ENCODE data around the gene MOB2. TPM values are rescaled to one million over a fixed set of nuclear protein-coding genes. Genes with fewer than 3 reads are reported as not detected.

MOB2 gene
- polyA plus RNA-seq, 3 donors, result 22.1 to 44.1 (median 22.5) TPM

- Histone ChIP-seq H3K27ac (ENCODE audit: low read depth in 1 of 2, low read length in 2 of 2) (no peak overlapping the region), H3K4me2 (replicated peaks; ENCODE audit: extremely low read depth, low read length, poor library complexity, severe bottlenecking) (no peak overlapping the region), H3K27me3 (ENCODE audit: control insufficient read depth in 2 of 2, insufficient read depth in 2 of 2, low read length in 2 of 2) (no peaks in the 10 kb centered on the region), H3K4me1 (ENCODE audit: control insufficient read depth in 1 of 2, insufficient read depth in 2 of 2, low read length in 2 of 2) (peaks cover 0 to 5% of the 10 kb centered on the region in 2 donors), H3K36me3 (replicated peaks in 1 of 2; ENCODE audit: control insufficient read depth in 1 of 2, insufficient read depth in 2 of 2, low read length in 2 of 2) (peaks cover 6 to 25% of the 10 kb centered on the region in 2 donors), H3K79me2 (ENCODE audit: insufficient read depth, low read length) (peaks cover 83% of the 10 kb centered on the region), H3K4me3 (replicated peaks in 1 of 3; ENCODE audit: low read depth in 2 of 3, low read length in 3 of 3) (no peak overlapping the region), H3K9me3 (replicated peaks in 1 of 2; ENCODE audit: control insufficient read depth in 1 of 2, insufficient read depth in 1 of 2, low read length in 2 of 2) (no peaks in the 10 kb centered on the region), H4K20me1 (ENCODE audit: insufficient read depth, low read length) (peaks cover 100% of the 10 kb centered on the region), H2AFZ (ENCODE audit: insufficient read depth, low read depth, low read length, poor library complexity, severe bottlenecking) (no peak overlapping the region), H3K9ac (ENCODE audit: insufficient read depth, low read length, poor library complexity, severe bottlenecking) (no peak overlapping the region)
- Mint-ChIP-seq H3K36me3 (peaks cover 20 to 41% of the 10 kb centered on the region in 2 donors), H3K4me3 (no peak overlapping the region), H3K27ac (peak overlapping the region in 1 of 7 donors; percentile 31), H3K9me3 (peaks cover 0 to 9% (median 3%) of the 10 kb centered on the region in 7 donors), H3K27me3 (ENCODE audit: low read depth in 3 of 3) (peaks cover 0 to 4% (median 2%) of the 10 kb centered on the region in 3 donors), H3K4me1 (peaks cover 10% of the 10 kb centered on the region)
- intact Hi-C loops (cut with micrococcal nuclease), result no loop called here
- WGBS (ENCODE audit: insufficient coverage), result 97% methylated on average over 26 of the region's 28 CpGs
- TF ChIP-seq CTCF (IDR thresholded peaks at IDR 0.05), result no peak
- no peak for DNase-seq
These were observed 14.2 kb upstream of the MOB2 start for GRCh38 chr11:1500466-1501420.

- H4K20me1 ChIP-seq (ENCODE audit: insufficient read depth, low read length), result peaks cover 100% of the 10 kb centered on the region
- TF ChIP-seq CTCF (IDR thresholded peaks at IDR 0.05), result no peak
- no peak overlapping the region for H3K4me2 ChIP-seq (replicated peaks; ENCODE audit: extremely low read depth, low read length, poor library complexity, severe bottlenecking)
- H3K4me3 ChIP-seq (replicated peaks in 1 of 3; ENCODE audit: low read depth in 2 of 3, low read length in 3 of 3), result no peak overlapping the region
- no peak overlapping the region for H3K27ac ChIP-seq (ENCODE audit: low read depth in 1 of 2, low read length in 2 of 2)
- WGBS (ENCODE audit: insufficient coverage), result 93% methylated on average over 12 of the region's 14 CpGs
- no peaks in the 10 kb centered on the region for H3K9me3 ChIP-seq (replicated peaks in 1 of 2; ENCODE audit: control insufficient read depth in 1 of 2, insufficient read depth in 1 of 2, low read length in 2 of 2)
- peaks cover 0 to 9% (median 3%) of the 10 kb centered on the region in 7 donors for H3K9me3 Mint-ChIP-seq
- H3K4me1 Mint-ChIP-seq, result peaks cover 10% of the 10 kb centered on the region
- H3K36me3 ChIP-seq (replicated peaks in 1 of 2; ENCODE audit: control insufficient read depth in 1 of 2, insufficient read depth in 2 of 2, low read length in 2 of 2), result peaks cover 6 to 25% of the 10 kb centered on the region in 2 donors
- H3K27ac Mint-ChIP-seq, result peak overlapping the region in 1 of 7 donors; percentile 4
- peaks cover 20 to 41% of the 10 kb centered on the region in 2 donors for H3K36me3 Mint-ChIP-seq
- DNase-seq, result no peak
- H3K4me3 Mint-ChIP-seq, result no peak overlapping the region
- H3K4me1 ChIP-seq (ENCODE audit: control insufficient read depth in 1 of 2, insufficient read depth in 2 of 2, low read length in 2 of 2), result peaks cover 0 to 5% of the 10 kb centered on the region in 2 donors
- peaks cover 84% of the 10 kb centered on the region for H3K79me2 ChIP-seq (ENCODE audit: insufficient read depth, low read length)
- H3K9ac ChIP-seq (ENCODE audit: insufficient read depth, low read length, poor library complexity, severe bottlenecking), result no peak overlapping the region
- H3K27me3 Mint-ChIP-seq (ENCODE audit: low read depth in 3 of 3), result peaks cover 0 to 4% (median under 1%) of the 10 kb centered on the region in 3 donors
- intact Hi-C loops (cut with micrococcal nuclease), result no loop called here
- no peak overlapping the region for H2AFZ ChIP-seq (ENCODE audit: insufficient read depth, low read depth, low read length, poor library complexity, severe bottlenecking)
- H3K27me3 ChIP-seq (ENCODE audit: control insufficient read depth in 2 of 2, insufficient read depth in 2 of 2, low read length in 2 of 2), result no peaks in the 10 kb centered on the region
These were observed 13.3 kb upstream of the MOB2 start for GRCh38 chr11:1499899-1500298.

Measured in CD14-positive monocyte (primary cell).